HG03175 (cell line): Measurements from ENCODE around the gene ST3GAL2.

ENCODE experiments used
- ATAC-seq: cut with Tn5 transposase; IDR thresholded peaks from one replicate; pipeline ENCODE4 v1.9.1; 2021; ENCODE audit warnings: mild to moderate bottlenecking, moderate library complexity; ENCODE audit not compliant: unreplicated experiment

Gene ST3GAL2

GRCh38 chr16:70438969-70439862 is at the start of gene ST3GAL2:
ST3GAL2 (minus strand) TSS chr16:70439100; CDS start chr16:70398530, 40,570 bp downstream.
- peak; percentile 90 for ATAC-seq

DNA sequence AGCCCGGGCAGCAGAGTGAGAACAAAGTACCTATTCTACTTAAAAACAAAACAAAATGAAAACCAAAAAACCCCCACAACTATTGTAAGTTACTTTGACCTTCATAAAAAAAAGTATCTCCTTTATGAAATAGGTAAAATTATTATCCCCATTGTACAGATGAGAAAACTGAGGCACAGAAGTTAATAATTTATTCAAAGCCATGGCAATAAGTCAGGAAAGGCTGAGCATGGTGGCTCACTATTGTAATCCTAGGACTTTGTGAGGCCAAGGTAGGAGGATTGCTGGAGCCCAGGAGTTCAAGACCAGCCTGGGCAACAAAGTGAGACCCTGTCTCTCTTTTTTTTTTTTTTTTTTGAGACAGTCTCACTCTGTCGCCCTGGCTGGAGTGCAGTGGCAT is 46.0 kb upstream of the ST3GAL2 start:
- no peak for ATAC-seq

GRCh38 chr16:70483426-70483825 is 44.5 kb upstream of the ST3GAL2 start:
- ATAC-seq: peak; percentile 89

- no peak for ATAC-seq
Observed at GRCh38 chr16:70482624-70483023, 43.7 kb upstream of the ST3GAL2 start.

GRCh38 chr16:70481929-70482536 is 43.1 kb upstream of the ST3GAL2 start:
- no peak for ATAC-seq

DNA sequence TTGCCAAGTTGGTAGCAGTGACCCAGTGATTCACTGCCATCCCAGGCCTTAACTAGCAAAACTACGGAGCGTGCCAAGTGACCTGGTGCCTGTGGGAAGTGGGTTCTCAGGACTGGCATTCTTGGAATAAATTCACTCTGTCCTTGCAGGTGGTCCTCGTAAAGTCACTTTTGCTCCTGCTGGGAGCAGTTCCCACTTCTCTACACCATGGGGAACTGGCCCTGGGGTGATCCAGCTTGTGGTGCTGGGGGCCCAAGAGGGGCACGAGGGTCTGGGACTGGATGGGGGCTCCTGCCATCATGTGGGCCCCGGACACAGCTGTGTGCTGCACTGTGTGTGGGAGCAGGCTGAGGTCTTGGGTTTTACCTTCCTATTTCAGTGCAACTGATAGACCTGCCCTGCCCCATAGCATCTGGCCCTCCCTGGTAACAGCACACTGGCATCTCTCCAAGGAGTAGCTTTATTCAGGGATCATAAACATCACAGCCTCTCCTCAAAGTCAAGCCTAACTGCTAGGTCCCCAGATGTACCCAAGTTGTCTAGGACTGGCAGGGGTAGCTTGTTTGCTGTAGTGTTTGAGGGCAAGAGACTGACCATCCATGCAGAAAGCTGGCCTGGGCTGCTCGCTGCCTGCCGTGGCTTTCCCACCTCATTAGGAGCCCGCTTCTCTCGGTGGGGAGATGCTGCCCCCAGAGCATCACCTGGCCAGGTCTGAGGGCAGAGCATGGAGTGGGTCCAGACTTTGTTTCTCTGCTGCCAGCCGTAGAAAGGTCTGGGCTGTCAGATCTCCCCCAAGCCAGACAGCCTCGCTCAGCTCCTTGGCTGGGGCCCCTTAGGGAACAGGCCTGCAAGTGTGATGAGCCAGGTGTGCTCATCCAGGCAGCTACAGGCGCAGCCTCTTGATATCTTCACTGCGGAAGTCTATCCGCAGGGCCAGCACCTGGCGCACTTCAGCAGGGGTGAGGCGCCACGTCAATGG is 41.5 kb upstream of the ST3GAL2 start:
- no peak for ATAC-seq

- ATAC-seq: no peak
Observed at GRCh38 chr16:70478912-70479341, 40.0 kb upstream of the ST3GAL2 start.

DNA sequence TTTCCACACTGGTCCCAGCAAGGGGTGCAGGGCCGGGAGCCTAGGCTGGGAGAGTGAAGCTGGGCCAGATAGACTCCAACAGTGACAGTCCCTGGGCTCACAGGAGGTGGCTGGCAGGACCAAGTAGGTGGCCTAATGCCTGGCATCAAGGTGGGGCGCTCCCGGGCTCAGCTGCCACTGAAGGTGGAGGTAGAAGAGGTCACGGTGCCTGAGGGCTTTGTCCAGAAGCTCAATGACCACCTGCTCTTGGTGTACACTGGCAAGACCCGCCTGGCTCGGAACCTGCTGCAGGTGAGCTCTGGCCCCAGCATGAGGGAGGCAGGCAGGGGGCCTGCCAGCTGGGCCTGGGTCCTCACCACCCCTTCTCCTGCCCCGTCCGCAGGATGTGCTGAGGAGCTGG is 39.3 kb upstream of the ST3GAL2 start:
- ATAC-seq: no peak

- peak; percentile 91 for ATAC-seq
Observed at GRCh38 chr16:70476272-70477020, 37.5 kb upstream of the ST3GAL2 start.

GRCh38 chr16:70475054-70475871 is 36.4 kb upstream of the ST3GAL2 start:
- no peak for ATAC-seq

- ATAC-seq: no peak
Observed at GRCh38 chr16:70474320-70475053, 35.6 kb upstream of the ST3GAL2 start.

DNA sequence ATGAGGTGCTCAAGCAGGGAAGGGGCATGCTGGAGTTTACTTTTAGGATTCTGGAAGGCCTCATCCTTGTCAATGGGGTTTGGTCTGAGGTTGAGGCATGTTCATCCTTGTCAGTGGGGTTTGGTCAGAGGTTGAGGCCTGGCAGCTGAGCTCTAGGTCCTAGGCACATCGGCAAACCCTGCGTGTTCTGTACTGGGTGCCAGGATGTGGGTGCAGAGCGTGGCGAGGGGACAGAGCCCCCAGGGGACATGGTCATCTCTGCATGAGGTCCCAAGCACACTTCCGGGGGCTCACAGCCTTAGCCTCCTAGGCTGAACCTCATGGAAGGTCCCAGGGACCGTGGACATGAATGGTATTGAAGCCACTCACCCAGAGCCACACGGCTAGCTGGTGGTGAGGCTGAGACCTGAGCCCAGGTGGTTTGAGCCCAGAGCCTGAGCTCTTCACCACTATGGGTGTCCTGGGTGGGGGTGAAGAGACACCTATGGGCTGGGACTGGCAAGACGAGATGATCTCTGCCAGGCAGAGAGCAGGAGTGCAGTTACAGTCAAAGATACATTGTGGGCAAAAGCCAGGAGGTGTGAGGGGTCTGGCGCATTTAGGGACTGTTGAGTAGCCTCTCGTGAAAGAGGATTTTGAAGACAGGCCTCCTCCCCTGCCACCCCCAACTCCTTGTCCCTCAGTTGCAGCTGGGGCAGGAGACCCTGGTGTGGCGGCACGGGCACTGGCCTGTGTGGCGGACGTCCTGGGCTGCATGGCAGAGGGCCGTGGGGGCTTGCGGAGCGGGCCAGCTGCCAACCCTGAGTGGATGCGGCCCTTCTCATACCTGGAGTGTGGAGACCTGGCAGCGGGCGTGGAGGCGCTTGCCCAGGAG is 34.8 kb upstream of the ST3GAL2 start:
- no peak for ATAC-seq

GRCh38 chr16:70472786-70473433 is 34.0 kb upstream of the ST3GAL2 start:
- no peak for ATAC-seq

- ATAC-seq: no peak
Observed at GRCh38 chr16:70470927-70471341, 32.0 kb upstream of the ST3GAL2 start.

- ATAC-seq: no peak
Observed at GRCh38 chr16:70470141-70470926, 31.4 kb upstream of the ST3GAL2 start.

DNA sequence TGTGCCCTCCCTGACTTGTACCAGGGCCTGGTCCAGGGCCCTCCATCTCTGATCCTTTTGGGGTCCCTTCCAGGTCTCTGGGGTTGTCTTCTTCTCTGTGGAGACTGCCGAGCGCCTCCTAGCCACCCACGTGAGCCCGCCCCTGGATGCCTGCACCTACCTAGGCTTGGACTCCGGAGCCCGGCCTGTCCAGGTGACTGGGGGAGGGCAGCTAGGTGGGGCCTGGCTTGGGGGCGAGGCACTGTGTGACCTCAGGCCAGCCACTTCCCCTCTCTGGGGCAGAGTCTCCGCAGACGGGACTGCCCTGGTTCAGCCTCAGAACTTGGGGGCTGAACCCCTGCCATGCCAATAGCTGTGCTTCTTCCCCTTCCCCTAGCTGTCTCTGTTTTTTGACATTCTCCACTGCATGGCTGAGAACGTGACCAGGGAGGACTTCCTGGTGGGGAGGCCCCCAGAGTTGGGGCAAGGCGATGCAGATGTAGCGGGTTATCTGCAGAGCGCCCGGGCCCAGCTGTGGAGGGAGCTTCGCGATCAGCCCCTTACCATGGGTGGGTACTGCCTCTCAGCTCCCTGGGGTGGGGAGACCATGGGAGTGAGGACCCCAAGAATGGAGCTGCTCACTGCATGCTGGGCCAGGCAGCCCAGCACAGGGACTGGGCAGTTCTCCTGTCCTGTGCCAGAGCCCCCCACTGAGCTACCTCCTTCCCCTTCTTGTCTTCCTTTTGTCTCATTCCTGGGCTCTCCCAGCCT is 30.1 kb upstream of the ST3GAL2 start:
- no peak for ATAC-seq
